HepG2 (cell line): ENCODE measurements around the gene CTDNEP1. TPM values are rescaled to one million over a fixed set of nuclear protein-coding genes. Genes with fewer than 3 reads are reported as not detected.

Experiments used
- ATF7 ChIP-seq, 2 experiments: fragments of 450-650 bp in 1 of 2; sonication (generic) in 1 of 2; formaldehyde crosslinking in 1 of 2; IDR thresholded peaks; 2 replicates each; pipeline versions ENCODE4 v1.4.0 to v1.6.1; 2016 to 2020; ENCODE audit warnings: antibody characterized with exemption in 1 of 2, mild to moderate bottlenecking in 1 of 2, missing genetic modification reagents in 1 of 2
- CBX2 ChIP-seq, 2 experiments: fragments of 200-600 bp in 1 of 2; sonication (generic); formaldehyde crosslinking in 1 of 2; IDR thresholded peaks; 2 replicates each; pipeline versions ENCODE4 v1.7.0 to v1.8.1; 2018 to 2022; ENCODE audit warnings: low read depth in 2 of 2, low read length in 1 of 2, mild to moderate bottlenecking in 1 of 2, missing genetic modification reagents in 1 of 2
- CREB3 ChIP-seq: sonication (generic); formaldehyde crosslinking; IDR thresholded peaks from 2 replicates; pipeline ENCODE4 v1.5.0; 2020; ENCODE audit warnings: missing genetic modification reagents
- GABPA ChIP-seq, 2 experiments: IDR thresholded peaks; 2 replicates each; pipeline ENCODE4 v1.6.1; 2011 to 2016; ENCODE audit warnings: low read depth in 2 of 2, low read length in 1 of 2, missing biosample characterization in 1 of 2, missing genetic modification characterization in 1 of 2
- HCFC1 ChIP-seq: fragments of 150-350 bp; IDR thresholded peaks from 2 replicates; pipeline ENCODE4 v1.6.1; 2014; ENCODE audit warnings: low read depth, low read length
- HMG20A ChIP-seq: IDR thresholded peaks from 2 replicates; pipeline ENCODE4 v1.6.1; 2016; ENCODE audit warnings: borderline replicate concordance
- HNRNPUL1 ChIP-seq: fragments of 200-400 bp; formaldehyde crosslinking; IDR thresholded peaks from 2 replicates; pipeline ENCODE4 v1.6.1; 2017; ENCODE audit warnings: low read depth, mild to moderate bottlenecking, low read length, moderate library complexity
- KLF11 ChIP-seq: IDR thresholded peaks from 2 replicates; pipeline ENCODE4 v1.6.1; 2016; ENCODE audit warnings: missing compliant biosample characterization
- MZF1 ChIP-seq: sonication (generic); formaldehyde crosslinking; IDR thresholded peaks from 2 replicates; pipeline ENCODE4 v1.8.1; 2023; ENCODE audit warnings: mild to moderate bottlenecking, missing genetic modification reagents, borderline replicate concordance
- RERE ChIP-seq: IDR thresholded peaks from 2 replicates; pipeline ENCODE4 v1.6.1; 2016; ENCODE audit warnings: low read depth, missing genetic modification reagents, missing compliant biosample characterization
- ZNF572 ChIP-seq: sonication (generic); formaldehyde crosslinking; IDR thresholded peaks from 2 replicates; pipeline ENCODE4 v1.5.1; 2020; ENCODE audit warnings: mild to moderate bottlenecking, missing genetic modification reagents
- ZZZ3 ChIP-seq: sonication (generic); formaldehyde crosslinking; IDR thresholded peaks from 2 replicates; pipeline ENCODE4 v1.4.0; 2020; ENCODE audit warnings: missing genetic modification reagents, mild to moderate bottlenecking, borderline replicate concordance
- polyA plus RNA-seq, 8 experiments: library from polyadenylated mRNA; depleted of rRNA in 3 of 8; stranded (reverse) in 7 of 8; unstranded in 1 of 8; fragments of >200 nt; fragmentation: Illumina TruSeq in 4 of 8; extraction: Trizol in 4 of 8; gene quantifications; 2 replicates each; pipeline versions ENCODE4 v1.2.1 to v1.2.3, GENCODE V29; 2011 to 2016; ENCODE audit warnings: low read depth in 4 of 8, missing spikeins in 1 of 8, mixed read lengths in 1 of 8; ENCODE audit not compliant: insufficient read depth in 1 of 8
- total RNA-seq, 5 experiments: library from RNA; depleted of rRNA; stranded (reverse); fragments of >200 nt; fragmentation: Illumina TruSeq; extraction: Trizol; gene quantifications; 2 replicates each; pipeline ENCODE4 v1.2.3, GENCODE V29; 2016; ENCODE audit warnings: low read depth in 1 of 5
- TF ChIP-seq, protein P1 (sequence below): sonication (generic); formaldehyde crosslinking; IDR thresholded peaks from 2 replicates; pipeline ENCODE4 v1.8.0; 2022; ENCODE audit warnings: low read depth, missing genetic modification reagents
- TF ChIP-seq, protein P2 (sequence below): sonication (generic); formaldehyde crosslinking; IDR thresholded peaks from 2 replicates; pipeline ENCODE4 v1.8.1; 2023; ENCODE audit warnings: mild to moderate bottlenecking, moderate library complexity, missing genetic modification reagents
- TF ChIP-seq, protein P3 (sequence below): IDR thresholded peaks from 2 replicates; pipeline ENCODE4 v1.6.1; 2016

CTDNEP1 gene
- total and polyA plus RNA-seq, 2 of the 13 experiments (the other 11 are each of a cell fraction or from before 2014, with no cell fraction given), result 19.8 to 118 TPM

DNA sequence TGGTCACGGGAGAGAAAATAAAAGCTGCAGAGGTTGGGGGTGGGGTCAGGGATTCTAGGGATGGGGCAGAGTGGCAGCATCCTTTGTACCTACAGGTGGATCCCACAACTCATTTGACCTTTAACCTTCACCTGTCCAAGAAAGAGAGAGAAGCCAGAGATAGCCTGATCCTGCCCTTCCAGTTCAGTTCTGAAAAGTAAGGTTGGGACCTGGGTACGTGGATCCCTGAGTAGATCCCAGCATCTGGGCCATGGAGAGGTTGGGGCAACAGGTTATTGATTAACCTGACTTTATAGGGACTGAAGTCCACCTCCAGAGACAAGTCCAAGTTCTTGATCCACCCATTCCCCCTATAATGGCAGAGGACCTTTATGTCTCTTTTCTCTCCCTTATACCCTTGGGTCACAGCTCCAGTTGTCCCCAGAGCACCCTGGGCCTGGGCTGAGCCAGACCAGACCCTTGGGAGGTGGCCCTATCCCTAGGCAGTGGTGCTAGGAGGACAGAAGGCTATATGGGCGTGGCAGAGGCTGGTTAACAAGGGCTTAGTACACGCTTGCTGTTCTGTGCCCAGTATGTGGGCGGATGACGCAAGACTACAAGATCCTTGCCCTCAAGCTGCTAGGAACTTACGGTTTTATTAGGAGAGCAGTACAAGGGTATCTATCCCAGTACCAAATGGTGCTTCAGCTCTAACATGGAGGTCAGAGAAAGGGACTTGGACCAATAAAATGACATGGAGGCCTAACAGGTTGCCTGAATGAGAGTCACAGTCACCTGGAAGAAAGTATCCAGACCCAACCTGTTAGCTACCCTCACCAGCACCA, 7.4 kb upstream of the CTDNEP1 start (continued):
- TF ChIP-seq CBX2 (IDR thresholded peaks at IDR 0.05; ENCODE audit: low read depth, low read length) (no peak), CBX2 (CRISPR knock-in tag; IDR thresholded peaks at IDR 0.05; ENCODE audit: low read depth) (no peak), MZF1 (CRISPR knock-in tag) (no peak), HMG20A (peak; percentile 42; the same call in 1 of the 2 replicates), ATF7 (IDR thresholded peaks at IDR 0.05) (peak; percentile 51), ATF7 (CRISPR knock-in tag; IDR thresholded peaks at IDR 0.05) (no peak), ZZZ3 (CRISPR knock-in tag) (no peak), RERE (CRISPR knock-in tag) (0 out of 2 replicates have a peak, but pooled peaks have one; percentile 28), ZNF572 (no peak), CREB3 (no peak), HNRNPUL1 (peak; percentile 82), KLF11 (CRISPR knock-in tag) (no peak), HCFC1 (no peak), GABPA (IDR thresholded peaks at IDR 0.05; ENCODE audit: low read depth, low read length) (no peak), GABPA (CRISPR knock-in tag; IDR thresholded peaks at IDR 0.05; ENCODE audit: low read depth) (no peak)
- TF ChIP-seq, protein P1, sequence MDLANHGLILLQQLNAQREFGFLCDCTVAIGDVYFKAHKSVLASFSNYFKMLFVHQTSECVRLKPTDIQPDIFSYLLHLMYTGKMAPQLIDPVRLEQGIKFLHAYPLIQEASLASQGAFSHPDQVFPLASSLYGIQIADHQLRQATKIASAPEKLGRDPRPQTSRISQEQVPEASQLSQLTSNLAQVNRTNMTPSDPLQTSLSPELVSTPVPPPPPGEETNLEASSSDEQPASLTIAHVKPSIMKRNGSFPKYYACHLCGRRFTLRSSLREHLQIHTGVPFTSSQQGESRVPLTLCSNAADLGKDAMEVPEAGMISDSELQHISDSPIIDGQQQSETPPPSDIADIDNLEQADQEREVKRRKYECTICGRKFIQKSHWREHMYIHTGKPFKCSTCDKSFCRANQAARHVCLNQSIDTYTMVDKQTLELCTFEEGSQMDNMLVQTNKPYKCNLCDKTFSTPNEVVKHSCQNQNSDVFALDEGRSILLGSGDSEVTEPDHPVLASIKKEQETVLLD (CRISPR knock-in tag), result no peak
- TF ChIP-seq, protein P2, sequence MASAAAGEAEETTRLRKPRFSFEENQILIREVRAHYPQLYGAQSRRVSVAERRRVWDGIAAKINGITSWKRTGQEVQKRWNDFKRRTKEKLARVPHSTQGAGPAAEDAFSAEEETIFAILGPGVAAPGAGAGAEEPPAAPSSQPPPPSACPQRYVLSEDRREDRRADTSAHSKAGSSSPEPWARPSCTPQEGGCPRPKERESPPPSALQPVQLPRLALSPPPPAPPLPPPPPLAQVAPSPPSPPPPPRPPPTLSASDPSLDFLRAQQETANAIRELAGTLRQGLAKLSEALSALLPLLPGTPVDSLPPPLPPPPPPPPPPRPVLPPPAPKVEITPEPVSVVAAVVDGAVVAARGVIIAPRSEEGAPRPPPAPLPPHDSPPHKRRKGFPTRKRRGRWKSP (CRISPR knock-in tag), result peak; percentile 71; the same call in 1 of the 2 replicates
- TF ChIP-seq, protein P3, sequence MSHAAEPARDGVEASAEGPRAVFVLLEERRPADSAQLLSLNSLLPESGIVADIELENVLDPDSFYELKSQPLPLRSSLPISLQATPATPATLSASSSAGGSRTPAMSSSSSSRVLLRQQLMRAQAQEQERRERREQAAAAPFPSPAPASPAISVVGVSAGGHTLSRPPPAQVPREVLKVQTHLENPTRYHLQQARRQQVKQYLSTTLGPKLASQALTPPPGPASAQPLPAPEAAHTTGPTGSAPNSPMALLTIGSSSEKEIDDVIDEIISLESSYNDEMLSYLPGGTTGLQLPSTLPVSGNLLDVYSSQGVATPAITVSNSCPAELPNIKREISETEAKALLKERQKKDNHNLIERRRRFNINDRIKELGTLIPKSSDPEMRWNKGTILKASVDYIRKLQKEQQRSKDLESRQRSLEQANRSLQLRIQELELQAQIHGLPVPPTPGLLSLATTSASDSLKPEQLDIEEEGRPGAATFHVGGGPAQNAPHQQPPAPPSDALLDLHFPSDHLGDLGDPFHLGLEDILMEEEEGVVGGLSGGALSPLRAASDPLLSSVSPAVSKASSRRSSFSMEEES (CRISPR knock-in tag), result no peak
